Ascending aorta (tissue), 2 donors: ENCODE data around the gene HRAS. TPM values are rescaled to one million over a fixed set of nuclear protein-coding genes. Genes with fewer than 3 reads are reported as not detected.
A peak's percentile ranks its signal among the peaks of the same experiment; 100 is the strongest.

Source experiments
- DNase-seq, 2 donors: peaks; one replicate each; pipeline ENCODE4 v3.0.0-alpha.2; 2019; ENCODE audit warnings: low spot score in 2 of 2
- H3K27ac ChIP-seq, 2 donors: fragments of 200-600 bp; sonication (generic); one replicate each; pipeline ENCODE4 v1.5.1; 2016 to 2017; ENCODE audit warnings: mild to moderate bottlenecking in 1 of 2
- H3K27me3 ChIP-seq: fragments of 200-600 bp; sonication (generic); one replicate; pipeline ENCODE4 v1.5.1; 2017
- H3K36me3 ChIP-seq, 2 donors: fragments of 200-600 bp; sonication (generic); one replicate each; pipeline ENCODE4 v1.5.1; 2016
- H3K4me1 ChIP-seq, 2 donors: fragments of 200-600 bp; sonication (generic); one replicate each; pipeline ENCODE4 v1.5.1; 2016 to 2017; ENCODE audit warnings: mild to moderate bottlenecking in 1 of 2
- H3K4me3 ChIP-seq, 2 donors: fragments of 200-600 bp; sonication (generic); one replicate each; pipeline ENCODE4 v1.5.1; 2016 to 2017; ENCODE audit warnings: mild to moderate bottlenecking in 1 of 2
- H3K9me3 ChIP-seq, 2 donors: fragments of 200-600 bp; sonication (generic); one replicate each; pipeline ENCODE4 v1.5.1; 2016
- intact Hi-C: fragments of 100-400 bp; cut with DNase I; formaldehyde crosslinking; loops from one replicate; pipeline ENCODE4 v1.15.1; 2023
- total RNA-seq: library from RNA; depleted of rRNA; stranded (reverse); fragments of >200 nt; gene quantifications from one replicate; pipeline ENCODE4 v1.1.0, GENCODE V29; 2016
- TF ChIP-seq, protein P1 (sequence below), 3 experiments: fragments of 200-600 bp in 2 of 3; fragments of 450-650 bp in 1 of 3; sonication (generic) in 2 of 3; IDR thresholded peaks; one replicate each; pipeline ENCODE4 v1.5.1; 2016 to 2019; ENCODE audit warnings: antibody characterized with exemption in 3 of 3, mild to moderate bottlenecking in 1 of 3, moderate library complexity in 1 of 3

The HRAS gene
- total RNA-seq, result 21.6 TPM

DNA sequence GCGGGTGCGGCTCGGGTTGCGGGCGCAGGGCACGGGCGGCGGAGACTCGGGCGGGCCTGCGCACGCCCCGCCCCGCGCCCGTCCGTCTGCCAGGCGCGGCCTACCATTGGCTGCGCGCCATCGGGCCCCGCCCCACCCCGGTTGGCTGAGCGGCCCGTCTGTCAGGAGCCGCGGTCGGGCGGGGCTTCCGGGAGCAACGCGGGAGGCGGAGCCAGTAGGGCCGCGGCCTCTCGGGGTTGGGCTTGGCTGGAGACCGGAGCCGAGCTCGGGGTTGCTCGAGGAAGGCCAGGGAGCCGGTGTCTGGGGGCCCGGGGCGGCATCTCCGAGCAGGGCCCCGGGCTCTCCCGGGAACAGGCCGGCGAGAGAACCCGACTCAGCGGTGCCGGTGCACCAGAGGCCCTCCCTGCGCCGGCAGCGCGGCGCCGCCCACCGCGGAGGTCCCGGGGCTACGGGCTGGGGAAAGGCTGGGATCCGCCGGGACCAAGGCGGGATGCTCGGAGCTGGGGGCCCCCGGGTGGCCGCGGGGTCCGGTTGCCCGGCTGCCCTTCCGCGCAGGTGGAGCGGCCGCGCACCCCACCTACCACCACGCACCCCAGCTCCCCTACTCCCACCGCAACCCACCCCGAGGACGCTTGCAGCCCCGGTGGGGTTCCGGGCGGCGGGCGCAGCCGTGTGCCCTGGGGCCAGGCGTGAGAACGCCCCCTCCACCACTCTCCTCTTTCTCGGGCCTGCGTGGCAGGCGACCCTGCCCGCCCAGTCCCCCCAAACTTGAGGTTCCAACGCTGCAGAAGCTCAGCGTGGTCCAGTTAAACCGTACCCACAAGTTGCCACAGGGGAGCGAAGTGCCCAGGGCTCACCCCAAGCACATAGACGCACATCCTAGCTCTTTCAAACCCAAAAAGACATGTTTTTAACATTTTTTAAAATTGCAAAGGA is at the start of gene HRAS:
Gene HRAS, minus strand, starts transcription at position 58 of the 936 bp plus-strand sequence.
- intact Hi-C loops, result loop anchor here (1.0 to 2.0 kb wide), 4 partner anchors 25 to 41 kb away; partner anchors contain the start of genes LMNTD2, PHRF1, RASSF7 and RNH1
- Histone ChIP-seq H3K36me3 (peaks cover 23 to 27% of the 10 kb centered on the region in 2 donors), H3K9me3 (no peaks in the 10 kb centered on the region), H3K4me1 (peaks cover 13 to 26% of the 10 kb centered on the region in 2 donors), H3K27ac (peak within 1 kb of the TSS; percentile 63 to 64), H3K4me3 (peak within 1 kb of the TSS; percentile 92 to 94), H3K27me3 (no peaks in the 10 kb centered on the region)
- TF ChIP-seq, protein P1, sequence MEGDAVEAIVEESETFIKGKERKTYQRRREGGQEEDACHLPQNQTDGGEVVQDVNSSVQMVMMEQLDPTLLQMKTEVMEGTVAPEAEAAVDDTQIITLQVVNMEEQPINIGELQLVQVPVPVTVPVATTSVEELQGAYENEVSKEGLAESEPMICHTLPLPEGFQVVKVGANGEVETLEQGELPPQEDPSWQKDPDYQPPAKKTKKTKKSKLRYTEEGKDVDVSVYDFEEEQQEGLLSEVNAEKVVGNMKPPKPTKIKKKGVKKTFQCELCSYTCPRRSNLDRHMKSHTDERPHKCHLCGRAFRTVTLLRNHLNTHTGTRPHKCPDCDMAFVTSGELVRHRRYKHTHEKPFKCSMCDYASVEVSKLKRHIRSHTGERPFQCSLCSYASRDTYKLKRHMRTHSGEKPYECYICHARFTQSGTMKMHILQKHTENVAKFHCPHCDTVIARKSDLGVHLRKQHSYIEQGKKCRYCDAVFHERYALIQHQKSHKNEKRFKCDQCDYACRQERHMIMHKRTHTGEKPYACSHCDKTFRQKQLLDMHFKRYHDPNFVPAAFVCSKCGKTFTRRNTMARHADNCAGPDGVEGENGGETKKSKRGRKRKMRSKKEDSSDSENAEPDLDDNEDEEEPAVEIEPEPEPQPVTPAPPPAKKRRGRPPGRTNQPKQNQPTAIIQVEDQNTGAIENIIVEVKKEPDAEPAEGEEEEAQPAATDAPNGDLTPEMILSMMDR (IDR thresholded peaks at IDR 0.05), result no peak
- DNase-seq, result peak; percentile 72 to 96

DNA sequence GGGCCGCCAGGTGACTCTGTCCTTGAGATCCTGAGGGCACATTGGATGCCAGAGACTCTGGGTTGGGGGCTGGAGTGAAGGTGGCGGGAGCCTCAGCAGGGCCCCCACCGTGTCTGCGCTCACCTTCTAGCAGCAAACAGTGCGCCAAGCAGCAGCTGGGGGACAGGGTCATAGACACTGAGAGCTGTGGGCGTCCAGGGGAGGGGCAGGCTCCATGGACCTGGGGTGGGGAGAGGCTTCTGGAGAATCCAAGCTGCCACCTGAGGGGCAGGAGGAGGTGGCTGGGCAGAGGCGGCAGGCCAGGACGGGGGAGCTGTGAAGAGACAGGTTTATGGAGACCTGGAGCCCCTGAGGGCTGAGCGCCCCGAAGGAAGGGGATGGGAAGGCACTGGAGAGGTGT is 48.9 kb upstream of the HRAS start:
- TF ChIP-seq, protein P1 (IDR thresholded peaks at IDR 0.05), result no peak
- H3K9me3 ChIP-seq, result no peaks in the 10 kb centered on the region
- no peaks in the 10 kb centered on the region for H3K27me3 ChIP-seq
- peaks cover 51 to 69% of the 10 kb centered on the region in 2 donors for H3K36me3 ChIP-seq
- no peak overlapping the region for H3K27ac ChIP-seq
- intact Hi-C loops, result no loop called here
- DNase-seq, result no peak
- peaks cover 0 to 3% of the 10 kb centered on the region in 2 donors for H3K4me1 ChIP-seq
- no peak overlapping the region for H3K4me3 ChIP-seq

DNA sequence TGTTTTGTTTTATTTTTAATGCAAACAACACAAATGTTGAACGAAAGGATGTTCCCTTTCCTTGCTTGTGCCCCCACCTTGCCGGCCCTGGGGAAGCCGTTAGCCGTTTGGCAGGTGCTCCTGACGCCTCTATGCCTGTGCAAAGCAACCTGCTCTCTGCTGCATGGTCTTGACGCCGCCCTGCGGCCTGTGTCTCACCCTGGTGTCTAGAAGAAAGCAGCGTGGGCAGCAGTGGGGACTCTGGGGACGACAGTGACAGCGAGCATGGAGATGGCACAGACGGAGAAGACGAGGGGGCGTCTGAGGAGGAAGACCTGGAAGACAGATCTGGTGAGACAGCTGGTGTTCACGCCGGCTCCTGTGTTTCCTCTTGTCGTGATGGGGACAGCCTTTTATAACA is 46.4 kb upstream of the HRAS start:
- Histone ChIP-seq H3K36me3 (peaks cover 27 to 44% of the 10 kb centered on the region in 2 donors), H3K27me3 (no peaks in the 10 kb centered on the region), H3K27ac (no peak overlapping the region), H3K4me3 (no peak overlapping the region), H3K4me1 (peaks cover 8 to 25% of the 10 kb centered on the region in 2 donors), H3K9me3 (no peaks in the 10 kb centered on the region)
- intact Hi-C loops, result no loop called here
- DNase-seq, result no peak
- TF ChIP-seq, protein P1 (IDR thresholded peaks at IDR 0.05), result no peak

DNA sequence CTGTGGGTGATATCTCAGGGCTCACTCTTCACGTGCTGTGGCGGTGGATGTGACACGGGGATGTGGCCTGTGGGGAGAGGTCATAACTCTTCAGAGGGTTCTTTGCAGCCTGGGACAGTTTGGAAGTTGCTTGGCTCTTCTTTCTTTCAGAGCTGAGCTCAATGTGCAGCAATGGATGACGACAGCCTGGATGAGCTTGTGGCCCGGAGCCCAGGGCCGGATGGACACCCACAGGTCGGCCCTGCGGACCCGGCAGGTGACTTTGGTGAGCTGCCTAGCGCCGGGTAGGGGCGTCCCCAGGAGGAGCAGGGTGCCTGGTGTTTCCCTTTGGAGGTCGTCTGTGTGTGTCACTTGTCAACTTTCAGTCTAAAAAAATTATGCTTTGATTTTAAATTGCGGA is 46.0 kb upstream of the HRAS start:
- intact Hi-C loops, result no loop called here
- no peak overlapping the region for H3K27ac ChIP-seq
- H3K4me1 ChIP-seq, result peaks cover 8 to 25% of the 10 kb centered on the region in 2 donors

DNA sequence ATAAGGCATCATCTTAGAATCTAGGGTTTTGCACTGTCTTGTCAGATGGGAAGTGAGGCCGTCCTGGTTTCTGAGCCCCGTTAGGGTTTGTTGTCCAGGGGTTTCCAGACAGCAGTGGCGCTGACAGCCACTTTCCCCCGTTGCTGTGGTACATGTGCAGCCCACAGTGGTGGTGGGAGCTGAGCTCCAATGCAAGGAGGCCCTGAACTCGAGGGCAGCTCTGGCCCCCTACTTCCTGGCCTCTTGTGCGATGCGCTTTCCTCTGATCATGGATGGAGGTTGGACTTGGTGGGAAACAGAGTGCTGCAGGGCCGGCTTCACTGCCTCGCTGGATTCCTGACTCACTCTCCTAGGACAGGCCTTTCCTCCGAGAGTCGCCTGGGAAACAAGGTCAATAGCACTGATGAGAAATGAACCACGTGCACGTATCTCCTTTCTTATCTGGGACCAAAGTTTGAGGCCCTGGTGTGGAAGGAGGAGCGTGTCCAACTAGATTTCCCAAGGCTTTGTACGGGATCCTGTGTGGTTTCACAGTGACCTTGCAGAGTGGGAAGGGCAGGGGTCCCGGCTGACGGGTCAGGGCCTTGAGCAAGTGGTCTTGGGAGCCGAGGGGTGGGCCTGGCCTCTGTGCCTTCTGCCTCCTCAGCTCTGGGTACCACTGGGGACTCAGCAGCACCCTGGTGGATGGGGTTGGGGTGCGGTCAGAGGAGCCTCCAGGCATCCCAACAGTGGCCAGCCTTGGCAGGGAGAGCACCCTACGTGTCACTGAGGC is 44.6 kb upstream of the HRAS start:
- no peak overlapping the region for H3K27ac ChIP-seq
- H3K4me1 ChIP-seq, result peaks cover 11 to 30% of the 10 kb centered on the region in 2 donors
- TF ChIP-seq, protein P1 (IDR thresholded peaks at IDR 0.05), result no peak
- no peaks in the 10 kb centered on the region for H3K9me3 ChIP-seq
- no peak overlapping the region for H3K4me3 ChIP-seq
- H3K27me3 ChIP-seq, result no peaks in the 10 kb centered on the region
- intact Hi-C loops, result loop anchor here (5.0 kb wide), 1 partner anchor 343 kb away; the partner anchor contains the start of genes PSMD13 and SIRT3
- no peak for DNase-seq
- peaks cover 24 to 33% of the 10 kb centered on the region in 2 donors for H3K36me3 ChIP-seq

More for the DNA sequence above, 46.0 kb upstream of the HRAS start:
- H3K4me3 ChIP-seq, result no peak overlapping the region
- DNase-seq, result no peak
- peaks cover 24 to 40% of the 10 kb centered on the region in 2 donors for H3K36me3 ChIP-seq
- no peaks in the 10 kb centered on the region for H3K9me3 ChIP-seq
- H3K27me3 ChIP-seq, result no peaks in the 10 kb centered on the region
- TF ChIP-seq, protein P1 (IDR thresholded peaks at IDR 0.05), result no peak
